HG02571 (cell line): ENCODE results near the gene MCF2L.
"Not testable (repeated sequence)": the region's sequence is repeated elsewhere in the genome, so short reads cannot be mapped to it uniquely, and the experiment has no call there.

Experiments
- ATAC-seq: cut with Tn5 transposase; IDR thresholded peaks from one replicate; pipeline ENCODE4 v1.9.1; 2021; ENCODE audit warnings: mild to moderate bottlenecking, moderate library complexity; ENCODE audit not compliant: unreplicated experiment

The MCF2L gene

GRCh38 chr13:113045251-113046127 lies 76.5 kb downstream of the MCF2L start:
- no peak for ATAC-seq

GRCh38 chr13:113046128-113046882 lies 77.3 kb downstream of the MCF2L start:
- no peak for ATAC-seq

GRCh38 chr13:113046883-113047244 lies 77.8 kb downstream of the MCF2L start:
- ATAC-seq, result no peak

- ATAC-seq, result no peak
Observed at GRCh38 chr13:113047587-113047986, 78.6 kb downstream of the MCF2L start.

- ATAC-seq, result no peak
Observed at GRCh38 chr13:113048766-113049165, 79.8 kb downstream of the MCF2L start.

GRCh38 chr13:113049521-113049941 lies 80.5 kb downstream of the MCF2L start:
- no peak for ATAC-seq

GRCh38 chr13:113049981-113050380 lies 81.0 kb downstream of the MCF2L start:
- no peak for ATAC-seq

- ATAC-seq, result no peak
Observed at GRCh38 chr13:113050734-113051431, 81.9 kb downstream of the MCF2L start.

- ATAC-seq, result no peak
Observed at GRCh38 chr13:113051641-113052040, 82.6 kb downstream of the MCF2L start.

- no peak for ATAC-seq
Observed at GRCh38 chr13:113052206-113052605, 83.2 kb downstream of the MCF2L start.

GRCh38 chr13:113052971-113053370 lies 84.0 kb downstream of the MCF2L start:
- ATAC-seq, result no peak

- ATAC-seq, result no peak
Observed at GRCh38 chr13:113053376-113053775, 84.4 kb downstream of the MCF2L start.

GRCh38 chr13:113053801-113054604 lies 85.0 kb downstream of the MCF2L start:
- ATAC-seq, result no peak

GRCh38 chr13:113057084-113057483 lies 88.1 kb downstream of the MCF2L start:
- ATAC-seq, result no peak

- not testable (repeated sequence) for ATAC-seq
Observed at GRCh38 chr13:113057559-113057958, 88.5 kb downstream of the MCF2L start.

GRCh38 chr13:113058129-113058987 lies 89.3 kb downstream of the MCF2L start:
- ATAC-seq, result no peak

- ATAC-seq, result no peak
Observed at GRCh38 chr13:113058988-113059850, 90.2 kb downstream of the MCF2L start.

- no peak for ATAC-seq
Observed at GRCh38 chr13:113059891-113060290, 90.9 kb downstream of the MCF2L start.
